HepG2 (cell line): ENCODE measurements around the gene NDRG2. TPM values are rescaled to one million over a fixed set of nuclear protein-coding genes. Genes with fewer than 3 reads are reported as not detected.

Experiments
- AKAP8 ChIP-seq: sonication (generic); formaldehyde crosslinking; IDR thresholded peaks from 2 replicates; pipeline ENCODE4 v1.5.1; 2020; ENCODE audit warnings: mild to moderate bottlenecking, missing genetic modification reagents
- HDAC1 ChIP-seq: sonication (generic); formaldehyde crosslinking; IDR thresholded peaks from 2 replicates; pipeline ENCODE4 v1.5.1; 2020; ENCODE audit warnings: mild to moderate bottlenecking, missing genetic modification reagents
- MIER2 ChIP-seq: IDR thresholded peaks from 2 replicates; pipeline ENCODE4 v1.6.1; 2016; ENCODE audit warnings: missing biosample characterization, missing genetic modification reagents
- NR2F2 ChIP-seq: IDR thresholded peaks from 2 replicates; pipeline ENCODE4 v1.6.1; 2012; ENCODE audit warnings: low read depth, inconsistent platforms, borderline replicate concordance
- ZNF253 ChIP-seq: sonication (generic); formaldehyde crosslinking; IDR thresholded peaks from 2 replicates; pipeline ENCODE4 v1.8.0; 2022; ENCODE audit warnings: mild to moderate bottlenecking, missing genetic modification reagents, borderline replicate concordance
- ZNF670 ChIP-seq: sonication (generic); formaldehyde crosslinking; IDR thresholded peaks from 2 replicates; pipeline ENCODE4 v1.8.0; 2022; ENCODE audit warnings: mild to moderate bottlenecking, missing genetic modification reagents, borderline replicate concordance
- polyA plus RNA-seq, 8 experiments: library from polyadenylated mRNA; depleted of rRNA in 3 of 8; stranded (reverse) in 7 of 8; unstranded in 1 of 8; fragments of >200 nt; fragmentation: Illumina TruSeq in 4 of 8; extraction: Trizol in 4 of 8; gene quantifications; 2 replicates each; pipeline versions ENCODE4 v1.2.1 to v1.2.3, GENCODE V29; 2011 to 2016; ENCODE audit warnings: low read depth in 4 of 8, missing spikeins in 1 of 8, mixed read lengths in 1 of 8; ENCODE audit not compliant: insufficient read depth in 1 of 8
- total RNA-seq, 5 experiments: library from RNA; depleted of rRNA; stranded (reverse); fragments of >200 nt; fragmentation: Illumina TruSeq; extraction: Trizol; gene quantifications; 2 replicates each; pipeline ENCODE4 v1.2.3, GENCODE V29; 2016; ENCODE audit warnings: low read depth in 1 of 5
- TF ChIP-seq, protein P1 (sequence below): IDR thresholded peaks from 2 replicates; pipeline ENCODE4 v1.6.1; 2016; ENCODE audit warnings: low read depth, missing genetic modification reagents, missing compliant biosample characterization
- TF ChIP-seq, protein P2 (sequence below): sonication (generic); formaldehyde crosslinking; IDR thresholded peaks from 2 replicates; pipeline ENCODE4 v1.5.1; 2020; ENCODE audit warnings: missing genetic modification reagents, mild to moderate bottlenecking, borderline replicate concordance
- TF ChIP-seq, protein P3 (sequence below), 2 experiments: fragments of 450-650 bp in 1 of 2; sonication (generic) in 1 of 2; formaldehyde crosslinking in 1 of 2; IDR thresholded peaks; 2 replicates each; pipeline versions ENCODE4 v1.6.1 to v1.8.0; 2016 to 2022; ENCODE audit warnings: antibody characterized with exemption in 1 of 2, mild to moderate bottlenecking in 1 of 2, missing genetic modification reagents in 1 of 2
- TF ChIP-seq, protein P4 (sequence below): sonication (generic); formaldehyde crosslinking; IDR thresholded peaks from 2 replicates; pipeline ENCODE4 v1.8.0; 2022; ENCODE audit warnings: missing genetic modification reagents, mild to moderate bottlenecking, borderline replicate concordance

The NDRG2 gene
- total and polyA plus RNA-seq, 2 of the 13 experiments (the other 11 are each of a cell fraction or from before 2014, with no cell fraction given), result 27.2 to 189 TPM

DNA sequence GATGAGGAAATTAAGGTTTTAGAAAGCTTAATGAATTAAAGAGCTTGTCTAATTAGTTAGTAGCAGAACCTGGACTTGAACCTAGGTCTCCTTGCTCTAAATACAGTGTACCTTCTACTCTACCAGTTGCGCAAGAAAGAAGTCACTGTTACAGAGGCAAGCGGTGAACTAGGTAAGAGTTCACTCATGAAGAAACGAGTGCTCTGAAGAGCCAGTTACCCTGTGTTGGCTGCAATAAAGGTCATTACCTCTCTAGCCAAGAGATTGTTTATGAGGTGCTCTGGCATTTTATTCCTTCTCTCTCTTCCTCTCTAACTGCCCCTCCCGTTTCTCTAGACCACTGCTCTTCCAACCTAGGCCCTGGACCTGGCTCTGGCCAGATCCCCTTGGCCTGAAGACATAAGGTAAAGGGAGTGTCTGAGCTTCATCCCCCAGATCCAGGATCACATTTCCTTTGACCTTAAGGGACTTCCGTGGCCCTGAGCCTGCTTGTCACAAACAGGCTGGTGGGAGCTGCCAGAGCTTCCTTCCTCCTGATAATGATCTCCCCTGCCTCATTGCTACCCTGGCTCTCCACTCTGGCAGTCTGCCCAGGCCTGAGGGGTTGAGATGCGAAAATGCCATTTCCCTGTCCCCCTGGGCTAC, 19.2 kb upstream of the NDRG2 start (continued):
- TF ChIP-seq AKAP8, result peak; percentile 76; the same call in 1 of the 2 replicates
- TF ChIP-seq, protein P1, sequence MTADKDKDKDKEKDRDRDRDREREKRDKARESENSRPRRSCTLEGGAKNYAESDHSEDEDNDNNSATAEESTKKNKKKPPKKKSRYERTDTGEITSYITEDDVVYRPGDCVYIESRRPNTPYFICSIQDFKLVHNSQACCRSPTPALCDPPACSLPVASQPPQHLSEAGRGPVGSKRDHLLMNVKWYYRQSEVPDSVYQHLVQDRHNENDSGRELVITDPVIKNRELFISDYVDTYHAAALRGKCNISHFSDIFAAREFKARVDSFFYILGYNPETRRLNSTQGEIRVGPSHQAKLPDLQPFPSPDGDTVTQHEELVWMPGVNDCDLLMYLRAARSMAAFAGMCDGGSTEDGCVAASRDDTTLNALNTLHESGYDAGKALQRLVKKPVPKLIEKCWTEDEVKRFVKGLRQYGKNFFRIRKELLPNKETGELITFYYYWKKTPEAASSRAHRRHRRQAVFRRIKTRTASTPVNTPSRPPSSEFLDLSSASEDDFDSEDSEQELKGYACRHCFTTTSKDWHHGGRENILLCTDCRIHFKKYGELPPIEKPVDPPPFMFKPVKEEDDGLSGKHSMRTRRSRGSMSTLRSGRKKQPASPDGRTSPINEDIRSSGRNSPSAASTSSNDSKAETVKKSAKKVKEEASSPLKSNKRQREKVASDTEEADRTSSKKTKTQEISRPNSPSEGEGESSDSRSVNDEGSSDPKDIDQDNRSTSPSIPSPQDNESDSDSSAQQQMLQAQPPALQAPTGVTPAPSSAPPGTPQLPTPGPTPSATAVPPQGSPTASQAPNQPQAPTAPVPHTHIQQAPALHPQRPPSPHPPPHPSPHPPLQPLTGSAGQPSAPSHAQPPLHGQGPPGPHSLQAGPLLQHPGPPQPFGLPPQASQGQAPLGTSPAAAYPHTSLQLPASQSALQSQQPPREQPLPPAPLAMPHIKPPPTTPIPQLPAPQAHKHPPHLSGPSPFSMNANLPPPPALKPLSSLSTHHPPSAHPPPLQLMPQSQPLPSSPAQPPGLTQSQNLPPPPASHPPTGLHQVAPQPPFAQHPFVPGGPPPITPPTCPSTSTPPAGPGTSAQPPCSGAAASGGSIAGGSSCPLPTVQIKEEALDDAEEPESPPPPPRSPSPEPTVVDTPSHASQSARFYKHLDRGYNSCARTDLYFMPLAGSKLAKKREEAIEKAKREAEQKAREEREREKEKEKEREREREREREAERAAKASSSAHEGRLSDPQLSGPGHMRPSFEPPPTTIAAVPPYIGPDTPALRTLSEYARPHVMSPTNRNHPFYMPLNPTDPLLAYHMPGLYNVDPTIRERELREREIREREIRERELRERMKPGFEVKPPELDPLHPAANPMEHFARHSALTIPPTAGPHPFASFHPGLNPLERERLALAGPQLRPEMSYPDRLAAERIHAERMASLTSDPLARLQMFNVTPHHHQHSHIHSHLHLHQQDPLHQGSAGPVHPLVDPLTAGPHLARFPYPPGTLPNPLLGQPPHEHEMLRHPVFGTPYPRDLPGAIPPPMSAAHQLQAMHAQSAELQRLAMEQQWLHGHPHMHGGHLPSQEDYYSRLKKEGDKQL (CRISPR knock-in tag), result no peak
- peak; percentile 59; the same call in 1 of the 2 replicates for TF ChIP-seq HDAC1 (CRISPR knock-in tag)
- TF ChIP-seq, protein P2, sequence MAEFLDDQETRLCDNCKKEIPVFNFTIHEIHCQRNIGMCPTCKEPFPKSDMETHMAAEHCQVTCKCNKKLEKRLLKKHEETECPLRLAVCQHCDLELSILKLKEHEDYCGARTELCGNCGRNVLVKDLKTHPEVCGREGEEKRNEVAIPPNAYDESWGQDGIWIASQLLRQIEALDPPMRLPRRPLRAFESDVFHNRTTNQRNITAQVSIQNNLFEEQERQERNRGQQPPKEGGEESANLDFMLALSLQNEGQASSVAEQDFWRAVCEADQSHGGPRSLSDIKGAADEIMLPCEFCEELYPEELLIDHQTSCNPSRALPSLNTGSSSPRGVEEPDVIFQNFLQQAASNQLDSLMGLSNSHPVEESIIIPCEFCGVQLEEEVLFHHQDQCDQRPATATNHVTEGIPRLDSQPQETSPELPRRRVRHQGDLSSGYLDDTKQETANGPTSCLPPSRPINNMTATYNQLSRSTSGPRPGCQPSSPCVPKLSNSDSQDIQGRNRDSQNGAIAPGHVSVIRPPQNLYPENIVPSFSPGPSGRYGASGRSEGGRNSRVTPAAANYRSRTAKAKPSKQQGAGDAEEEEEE (CRISPR knock-in tag), result peak; percentile 91; the same call in 1 of the 2 replicates
- TF ChIP-seq ZNF253 (CRISPR knock-in tag), result no peak
- peak; percentile 68; the same call in 1 of the 2 replicates for TF ChIP-seq MIER2 (CRISPR knock-in tag)
- TF ChIP-seq, protein P3, sequence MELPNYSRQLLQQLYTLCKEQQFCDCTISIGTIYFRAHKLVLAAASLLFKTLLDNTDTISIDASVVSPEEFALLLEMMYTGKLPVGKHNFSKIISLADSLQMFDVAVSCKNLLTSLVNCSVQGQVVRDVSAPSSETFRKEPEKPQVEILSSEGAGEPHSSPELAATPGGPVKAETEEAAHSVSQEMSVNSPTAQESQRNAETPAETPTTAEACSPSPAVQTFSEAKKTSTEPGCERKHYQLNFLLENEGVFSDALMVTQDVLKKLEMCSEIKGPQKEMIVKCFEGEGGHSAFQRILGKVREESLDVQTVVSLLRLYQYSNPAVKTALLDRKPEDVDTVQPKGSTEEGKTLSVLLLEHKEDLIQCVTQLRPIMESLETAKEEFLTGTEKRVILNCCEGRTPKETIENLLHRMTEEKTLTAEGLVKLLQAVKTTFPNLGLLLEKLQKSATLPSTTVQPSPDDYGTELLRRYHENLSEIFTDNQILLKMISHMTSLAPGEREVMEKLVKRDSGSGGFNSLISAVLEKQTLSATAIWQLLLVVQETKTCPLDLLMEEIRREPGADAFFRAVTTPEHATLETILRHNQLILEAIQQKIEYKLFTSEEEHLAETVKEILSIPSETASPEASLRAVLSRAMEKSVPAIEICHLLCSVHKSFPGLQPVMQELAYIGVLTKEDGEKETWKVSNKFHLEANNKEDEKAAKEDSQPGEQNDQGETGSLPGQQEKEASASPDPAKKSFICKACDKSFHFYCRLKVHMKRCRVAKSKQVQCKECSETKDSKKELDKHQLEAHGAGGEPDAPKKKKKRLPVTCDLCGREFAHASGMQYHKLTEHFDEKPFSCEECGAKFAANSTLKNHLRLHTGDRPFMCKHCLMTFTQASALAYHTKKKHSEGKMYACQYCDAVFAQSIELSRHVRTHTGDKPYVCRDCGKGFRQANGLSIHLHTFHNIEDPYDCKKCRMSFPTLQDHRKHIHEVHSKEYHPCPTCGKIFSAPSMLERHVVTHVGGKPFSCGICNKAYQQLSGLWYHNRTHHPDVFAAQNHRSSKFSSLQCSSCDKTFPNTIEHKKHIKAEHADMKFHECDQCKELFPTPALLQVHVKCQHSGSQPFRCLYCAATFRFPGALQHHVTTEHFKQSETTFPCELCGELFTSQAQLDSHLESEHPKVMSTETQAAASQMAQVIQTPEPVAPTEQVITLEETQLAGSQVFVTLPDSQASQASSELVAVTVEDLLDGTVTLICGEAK (IDR thresholded peaks at IDR 0.05), result no peak
- TF ChIP-seq, protein P3 (CRISPR knock-in tag; IDR thresholded peaks at IDR 0.05), result peak; percentile 54; the same call in 1 of the 2 replicates
- TF ChIP-seq, protein P4, sequence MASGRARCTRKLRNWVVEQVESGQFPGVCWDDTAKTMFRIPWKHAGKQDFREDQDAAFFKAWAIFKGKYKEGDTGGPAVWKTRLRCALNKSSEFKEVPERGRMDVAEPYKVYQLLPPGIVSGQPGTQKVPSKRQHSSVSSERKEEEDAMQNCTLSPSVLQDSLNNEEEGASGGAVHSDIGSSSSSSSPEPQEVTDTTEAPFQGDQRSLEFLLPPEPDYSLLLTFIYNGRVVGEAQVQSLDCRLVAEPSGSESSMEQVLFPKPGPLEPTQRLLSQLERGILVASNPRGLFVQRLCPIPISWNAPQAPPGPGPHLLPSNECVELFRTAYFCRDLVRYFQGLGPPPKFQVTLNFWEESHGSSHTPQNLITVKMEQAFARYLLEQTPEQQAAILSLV (CRISPR knock-in tag), result peak; percentile 67
- no peak for TF ChIP-seq NR2F2
- TF ChIP-seq ZNF670 (CRISPR knock-in tag), result 0 out of 2 replicates have a peak, but pooled peaks have one; percentile 62
